SK-N-SH (cell line): ENCODE measurements around the gene FSHR. TPM values are rescaled to one million over a fixed set of nuclear protein-coding genes. Genes with fewer than 3 reads are reported as not detected.

Experiments used
- CTCF ChIA-PET: fragments of 300-600, 350-600 bp; formaldehyde crosslinking; extraction: SDS; loops from one replicate; lab custom pipeline; 2021; lab: Yijun Ruan, JAX
- POLR2A ChIA-PET: fragments of 350-600 bp; sonication (Branson Sonifier 250); formaldehyde crosslinking; extraction: SDS; loops from one replicate; lab custom pipeline; 2020; ENCODE audit warnings: antibody characterized with exemption, inconsistent platforms; lab: Yijun Ruan, JAX
- DNase-seq: peaks from one replicate; pipeline ENCODE4 v3.0.0; 2012
- H2AFZ ChIP-seq: fragments of 200-600 bp; sonication (generic); 2 replicates; pipeline ENCODE4 v1.8.1; 2016; ENCODE audit warnings: antibody characterized with exemption, mild to moderate bottlenecking, low read depth
- H3F3A ChIP-seq: fragments of 200-600 bp; sonication (generic); replicated peaks from 2 replicates; pipeline ENCODE3; 2016; ENCODE audit warnings: antibody characterized with exemption, mild to moderate bottlenecking; ENCODE audit not compliant: insufficient read depth
- H3K27ac ChIP-seq, 2 experiments: fragments of 200-500 bp in 1 of 2; fragments of 200-600 bp in 1 of 2; sonication (Bioruptor generic) in 1 of 2; sonication (generic), shearing (Covaris generic) in 1 of 2; 2 replicates each; pipeline versions ENCODE4 v1.5.1 to v1.6.1; 2014 to 2016; ENCODE audit warnings: low read depth in 2 of 2, inconsistent platforms in 1 of 2, low read length in 1 of 2, mild to moderate bottlenecking in 1 of 2, mixed read lengths in 1 of 2
- H3K27me3 ChIP-seq: fragments of 200-600 bp; sonication (generic), shearing (Covaris generic); 2 replicates; pipeline ENCODE4 v1.6.1; 2016; ENCODE audit warnings: mixed run types; ENCODE audit not compliant: insufficient read depth
- H3K36me3 ChIP-seq, 2 experiments: fragments of 200-500 bp in 1 of 2; fragments of 200-600 bp in 1 of 2; sonication (Bioruptor generic) in 1 of 2; sonication (generic) in 1 of 2; replicated peaks in 1 of 2; 2 replicates each; pipeline versions ENCODE3 to v1.5.1; 2014 to 2016; ENCODE audit warnings: low read length in 1 of 2, mild to moderate bottlenecking in 1 of 2; ENCODE audit not compliant: insufficient read depth in 2 of 2, control insufficient read depth in 1 of 2
- H3K4me1 ChIP-seq, 2 experiments: fragments of 200-500 bp in 1 of 2; fragments of 200-600 bp in 1 of 2; sonication (Bioruptor generic) in 1 of 2; sonication (generic), shearing (Covaris generic) in 1 of 2; 2 replicates each; pipeline versions ENCODE4 v1.5.1 to v1.6.1; 2014 to 2016; ENCODE audit warnings: low read depth in 1 of 2, low read length in 1 of 2, mixed run types in 1 of 2; ENCODE audit not compliant: insufficient read depth in 2 of 2, control insufficient read depth in 1 of 2
- H3K4me2 ChIP-seq: fragments of 200-600 bp; sonication (generic), shearing (Covaris generic); 2 replicates; pipeline ENCODE4 v1.6.1; 2017; ENCODE audit warnings: mixed run types
- H3K4me3 ChIP-seq, 2 experiments: fragments of 200-500 bp in 1 of 2; fragments of 200-600 bp in 1 of 2; sonication (Bioruptor generic) in 1 of 2; sonication (generic), shearing (Covaris generic) in 1 of 2; 2 replicates each; pipeline versions ENCODE4 v1.5.1 to v1.8.1; 2014 to 2016; ENCODE audit warnings: low read depth in 2 of 2, inconsistent platforms in 1 of 2, low read length in 1 of 2, mild to moderate bottlenecking in 1 of 2, mixed read lengths in 1 of 2, moderate library complexity in 1 of 2
- H3K79me2 ChIP-seq: fragments of 200-600 bp; sonication (generic); 2 replicates; pipeline ENCODE4 v1.8.1; 2017; ENCODE audit warnings: mild to moderate bottlenecking; ENCODE audit not compliant: insufficient read depth
- H3K9ac ChIP-seq: fragments of 200-600 bp; sonication (generic); 2 replicates; pipeline ENCODE4 v1.6.1; 2017; ENCODE audit warnings: mixed run types
- H3K9me2 ChIP-seq: fragments of 200-600 bp; sonication (generic); 2 replicates; pipeline ENCODE4 v1.6.1; 2017; ENCODE audit warnings: mixed run types
- H3K9me3 ChIP-seq: fragments of 200-600 bp; sonication (generic); 2 replicates; pipeline ENCODE4 v1.6.1; 2017; ENCODE audit warnings: mixed run types, mild to moderate bottlenecking, moderate library complexity
- H4K20me1 ChIP-seq: fragments of 200-600 bp; sonication (generic); 2 replicates; pipeline ENCODE4 v1.6.1; 2017; ENCODE audit warnings: mild to moderate bottlenecking, mixed run types; ENCODE audit not compliant: insufficient read depth
- EZH2phosphoT487 ChIP-seq: fragments of 200-600 bp; sonication (generic); IDR thresholded peaks from 2 replicates; pipeline ENCODE4 v1.6.1; 2017; ENCODE audit warnings: low read depth, mixed run types, mild to moderate bottlenecking, antibody characterized with exemption, moderate library complexity, borderline replicate concordance
- GATA2 ChIP-seq: sonication (generic); formaldehyde crosslinking; IDR thresholded peaks from 2 replicates; pipeline ENCODE4 v1.5.0; 2020; ENCODE audit warnings: mild to moderate bottlenecking, missing genetic modification reagents
- JUND ChIP-seq: IDR thresholded peaks from 2 replicates; pipeline ENCODE4 v1.4.0; 2012
- MEF2A ChIP-seq: IDR thresholded peaks from 2 replicates; pipeline ENCODE4 v1.4.0; 2012; ENCODE audit warnings: low read depth, borderline replicate concordance
- NFIC ChIP-seq: IDR thresholded peaks from 2 replicates; pipeline ENCODE4 v1.4.0; 2012; ENCODE audit warnings: borderline replicate concordance
- RCOR1 ChIP-seq: fragments of 150-350 bp; IDR thresholded peaks from 2 replicates; pipeline ENCODE4 v1.6.1; 2017; ENCODE audit warnings: antibody characterized with exemption, low read length
- RXRA ChIP-seq: IDR thresholded peaks from 2 replicates; pipeline ENCODE4 v1.4.0; 2012; ENCODE audit warnings: low read depth, mild to moderate bottlenecking, borderline replicate concordance
- TAF1 ChIP-seq: IDR thresholded peaks from 2 replicates; pipeline ENCODE4 v1.6.1; 2012; ENCODE audit warnings: low read depth, mild to moderate bottlenecking, low read length, moderate library complexity, borderline replicate concordance
- WGBS: methylation state at CpG from one replicate; pipeline ENCODE4 v1.1.6; 2017; ENCODE audit warnings: low lambda C conversion rate; 5-methylcytosine and 5-hydroxymethylcytosine counted together
- polyA plus RNA-seq, 3 experiments: library from polyadenylated mRNA; depleted of rRNA; stranded (reverse); fragments of >200 nt; gene quantifications; 2 replicates each; pipeline ENCODE4 v1.2.3, GENCODE V29; 2012
- TF ChIP-seq, protein P1 (sequence below): fragments of 150-350 bp; IDR thresholded peaks from 2 replicates; pipeline ENCODE4 v1.6.1; 2016; ENCODE audit warnings: mild to moderate bottlenecking, low read depth, low read length
- TF ChIP-seq, protein P2 (sequence below): IDR thresholded peaks from 2 replicates; pipeline ENCODE4 v1.6.1; 2012; ENCODE audit warnings: mild to moderate bottlenecking, low read depth, low read length, moderate library complexity

FSHR gene
- polyA plus RNA-seq, 1 of the 3 experiments (the other 2 are of a cell fraction): not detected

DNA sequence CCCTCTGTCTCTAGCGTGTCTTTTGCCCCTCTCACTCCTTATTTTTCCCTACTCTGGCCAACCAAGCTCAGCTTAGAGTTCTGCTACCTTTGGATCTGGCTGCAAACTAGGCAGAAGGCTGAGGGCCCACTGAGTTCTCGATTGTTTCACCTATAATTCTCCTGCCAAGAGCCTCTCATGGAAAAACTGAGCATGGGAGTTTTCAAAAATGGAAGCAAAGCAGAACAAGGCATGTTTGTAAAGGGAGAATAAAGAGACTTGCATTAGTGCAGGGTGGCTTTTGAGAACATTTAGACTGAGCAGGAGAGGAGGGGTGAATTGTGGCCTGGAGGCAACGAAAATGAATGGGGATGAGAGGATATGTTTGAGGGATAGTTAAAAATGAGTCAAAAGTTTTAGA lies 45.9 kb downstream of the FSHR start:
- no peak overlapping the region for H3K27ac ChIP-seq
- 7% methylated on average over 3 of the region's 3 CpGs for WGBS
- ChIA-PET POLR2A (no interaction called here), CTCF (no interaction called here)
- H3K4me3 ChIP-seq: no peak overlapping the region
- no peak overlapping the region for H3K4me2 ChIP-seq
- no peak for TF ChIP-seq TAF1
- no peak for TF ChIP-seq EZH2phosphoT487
- no peak overlapping the region for H2AFZ ChIP-seq
- no peaks in the 10 kb centered on the region for H3K79me2 ChIP-seq
- no peaks in the 10 kb centered on the region for H3K36me3 ChIP-seq
- no peak for DNase-seq
- H3K9ac ChIP-seq: no peak overlapping the region
- H4K20me1 ChIP-seq: no peaks in the 10 kb centered on the region
- peaks cover 0 to 4% of the 10 kb centered on the region in 2 experiments; a peak in 1 of 4 replicates for H3K4me1 ChIP-seq
- no peaks in the 10 kb centered on the region for H3K27me3 ChIP-seq
- no peaks in the 10 kb centered on the region for H3F3A ChIP-seq
- no peaks in the 10 kb centered on the region for H3K9me2 ChIP-seq
- no peaks in the 10 kb centered on the region for H3K9me3 ChIP-seq

DNA sequence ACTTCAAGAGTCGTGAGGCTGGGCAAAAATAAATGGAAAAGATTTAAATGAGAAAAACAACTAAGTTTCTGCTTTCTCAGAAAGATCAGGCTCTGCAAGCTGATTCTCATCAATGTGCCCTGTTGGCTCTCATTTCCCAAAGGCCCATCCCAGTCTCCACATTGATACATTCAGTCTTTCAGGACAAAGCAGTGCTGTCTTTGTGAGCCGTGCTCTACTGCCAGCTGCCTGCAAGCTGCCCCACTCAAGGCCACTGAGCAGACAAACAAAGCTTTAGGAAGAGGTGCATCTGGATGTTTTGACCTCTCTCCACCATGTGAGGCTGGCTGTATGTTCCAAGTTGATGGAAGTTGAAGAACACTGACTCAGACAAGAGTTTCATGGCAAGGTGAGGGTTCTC lies 48.8 kb downstream of the FSHR start:
- Histone ChIP-seq H3K36me3 (no peaks in the 10 kb centered on the region), H3K4me3 (no peak overlapping the region), H3K27ac (no peak overlapping the region), H3K9ac (no peak overlapping the region)
- TF ChIP-seq RXRA (no peak), NFIC (no peak), TAF1 (no peak), MEF2A (no peak), GATA2 (CRISPR knock-in tag) (no peak), RCOR1 (no peak), JUND (no peak)
- TF ChIP-seq, protein P1, sequence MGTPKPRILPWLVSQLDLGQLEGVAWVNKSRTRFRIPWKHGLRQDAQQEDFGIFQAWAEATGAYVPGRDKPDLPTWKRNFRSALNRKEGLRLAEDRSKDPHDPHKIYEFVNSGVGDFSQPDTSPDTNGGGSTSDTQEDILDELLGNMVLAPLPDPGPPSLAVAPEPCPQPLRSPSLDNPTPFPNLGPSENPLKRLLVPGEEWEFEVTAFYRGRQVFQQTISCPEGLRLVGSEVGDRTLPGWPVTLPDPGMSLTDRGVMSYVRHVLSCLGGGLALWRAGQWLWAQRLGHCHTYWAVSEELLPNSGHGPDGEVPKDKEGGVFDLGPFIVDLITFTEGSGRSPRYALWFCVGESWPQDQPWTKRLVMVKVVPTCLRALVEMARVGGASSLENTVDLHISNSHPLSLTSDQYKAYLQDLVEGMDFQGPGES: no peak
- TF ChIP-seq, protein P2, sequence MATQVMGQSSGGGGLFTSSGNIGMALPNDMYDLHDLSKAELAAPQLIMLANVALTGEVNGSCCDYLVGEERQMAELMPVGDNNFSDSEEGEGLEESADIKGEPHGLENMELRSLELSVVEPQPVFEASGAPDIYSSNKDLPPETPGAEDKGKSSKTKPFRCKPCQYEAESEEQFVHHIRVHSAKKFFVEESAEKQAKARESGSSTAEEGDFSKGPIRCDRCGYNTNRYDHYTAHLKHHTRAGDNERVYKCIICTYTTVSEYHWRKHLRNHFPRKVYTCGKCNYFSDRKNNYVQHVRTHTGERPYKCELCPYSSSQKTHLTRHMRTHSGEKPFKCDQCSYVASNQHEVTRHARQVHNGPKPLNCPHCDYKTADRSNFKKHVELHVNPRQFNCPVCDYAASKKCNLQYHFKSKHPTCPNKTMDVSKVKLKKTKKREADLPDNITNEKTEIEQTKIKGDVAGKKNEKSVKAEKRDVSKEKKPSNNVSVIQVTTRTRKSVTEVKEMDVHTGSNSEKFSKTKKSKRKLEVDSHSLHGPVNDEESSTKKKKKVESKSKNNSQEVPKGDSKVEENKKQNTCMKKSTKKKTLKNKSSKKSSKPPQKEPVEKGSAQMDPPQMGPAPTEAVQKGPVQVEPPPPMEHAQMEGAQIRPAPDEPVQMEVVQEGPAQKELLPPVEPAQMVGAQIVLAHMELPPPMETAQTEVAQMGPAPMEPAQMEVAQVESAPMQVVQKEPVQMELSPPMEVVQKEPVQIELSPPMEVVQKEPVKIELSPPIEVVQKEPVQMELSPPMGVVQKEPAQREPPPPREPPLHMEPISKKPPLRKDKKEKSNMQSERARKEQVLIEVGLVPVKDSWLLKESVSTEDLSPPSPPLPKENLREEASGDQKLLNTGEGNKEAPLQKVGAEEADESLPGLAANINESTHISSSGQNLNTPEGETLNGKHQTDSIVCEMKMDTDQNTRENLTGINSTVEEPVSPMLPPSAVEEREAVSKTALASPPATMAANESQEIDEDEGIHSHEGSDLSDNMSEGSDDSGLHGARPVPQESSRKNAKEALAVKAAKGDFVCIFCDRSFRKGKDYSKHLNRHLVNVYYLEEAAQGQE: no peak
- TF ChIP-seq, all 33 proteins: peak for 0
- no peaks in the 10 kb centered on the region for H3K27me3 ChIP-seq
- H3K4me1 ChIP-seq: no peaks in the 10 kb centered on the region
- H3K4me2 ChIP-seq: no peak overlapping the region
- POLR2A ChIA-PET: no interaction called here
- CTCF ChIA-PET: no interaction called here
- no peaks in the 10 kb centered on the region for H3K9me2 ChIP-seq
- no peaks in the 10 kb centered on the region for H3K79me2 ChIP-seq
- no peak overlapping the region for H2AFZ ChIP-seq
- 21% methylated on average over 2 of the region's 2 CpGs for WGBS
- no peaks in the 10 kb centered on the region for H4K20me1 ChIP-seq
- H3F3A ChIP-seq: no peaks in the 10 kb centered on the region
- no peaks in the 10 kb centered on the region for H3K9me3 ChIP-seq
- no peak for DNase-seq
